Activated T-helper 2 cell treated with anti-CD3 and anti-CD28 coated beads, Interferon-gamma antibody, Interleukin-2, Interleukin-4, amounts not matched to agents 10 μg/mL and 5 μg/mL and 100 μg/mL, durations not matched to agents 14 hours and 24 hours and 36 hours (primary cell): ENCODE measurements around the gene KATNB1. TPM values are rescaled to one million over a fixed set of nuclear protein-coding genes. Genes with fewer than 3 reads are reported as not detected.

Experiments
- DNase-seq: peaks from one replicate; pipeline ENCODE4 v3.0.0; 2021; ENCODE audit warnings: low spot score
- H3K27ac Mint-ChIP-seq: one replicate; pipeline ENCODE4 v1.8.0; 2021; ENCODE audit warnings: mixed read lengths
- H3K27me3 Mint-ChIP-seq: one replicate; pipeline ENCODE4 v1.8.0; 2021; ENCODE audit warnings: low read depth, mixed read lengths
- H3K36me3 Mint-ChIP-seq: one replicate; pipeline ENCODE4 v1.8.0; 2021; ENCODE audit warnings: low read depth, mixed read lengths
- H3K4me1 Mint-ChIP-seq: one replicate; pipeline ENCODE4 v1.8.0; 2021; ENCODE audit warnings: low read depth, mixed read lengths
- H3K4me3 Mint-ChIP-seq: one replicate; pipeline ENCODE4 v1.8.0; 2021; ENCODE audit warnings: low read depth, mild to moderate bottlenecking, moderate library complexity, mixed read lengths
- H3K9me3 Mint-ChIP-seq: one replicate; pipeline ENCODE4 v1.8.0; 2021; ENCODE audit warnings: mixed read lengths
- intact Hi-C: fragments of 100-400 bp; cut with micrococcal nuclease; formaldehyde crosslinking; loops from one replicate; pipeline ENCODE4 v1.15.1; 2023
- total RNA-seq: library from RNA; stranded (reverse); gene quantifications from 2 replicates; pipeline ENCODE4 v1.2.3, GENCODE V29; 2022

Gene KATNB1
- total RNA-seq, 1 donor from 2014 or later, result 34.1 TPM

DNA sequence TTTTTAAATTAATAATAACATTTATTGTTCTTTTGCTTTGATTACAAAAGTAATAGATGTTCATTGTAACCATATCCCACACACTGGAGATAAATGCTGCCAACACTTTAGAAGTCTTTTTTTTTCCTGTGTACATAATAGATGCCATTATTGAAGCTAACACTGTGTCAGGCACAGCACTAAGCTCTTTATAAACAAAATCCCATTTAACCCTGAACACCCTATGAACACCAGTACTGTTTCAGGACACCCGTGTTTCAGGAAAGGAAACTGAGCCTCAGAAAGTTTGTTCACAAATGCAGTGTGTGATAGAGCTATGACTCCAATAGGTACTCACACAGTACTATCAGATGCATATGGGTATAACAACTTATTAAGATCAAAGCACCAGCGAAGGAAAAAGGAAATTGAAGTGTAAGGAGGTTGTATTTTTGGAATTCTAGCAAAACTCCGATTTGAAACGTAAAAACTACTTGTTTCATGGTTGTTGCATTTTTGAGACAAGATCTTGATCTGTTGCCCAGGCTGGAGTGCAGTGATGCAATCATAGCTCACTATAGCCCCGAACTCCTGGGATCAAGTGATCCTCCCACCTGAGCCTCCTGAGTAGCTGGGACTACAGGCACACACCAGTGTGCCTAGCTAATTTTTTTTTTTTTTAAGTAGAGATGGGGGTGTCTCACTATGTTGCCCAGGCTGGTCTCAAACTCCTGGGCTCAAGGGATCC lies 68.7 kb downstream of the KATNB1 start:
- no peak for DNase-seq
- intact Hi-C loops, result no loop called here
- H3K4me3 Mint-ChIP-seq, result no peak overlapping the region
- H3K27me3 Mint-ChIP-seq, result peaks cover 62% of the 10 kb centered on the region
- no peaks in the 10 kb centered on the region for H3K9me3 Mint-ChIP-seq
- peaks cover 24% of the 10 kb centered on the region for H3K4me1 Mint-ChIP-seq
- H3K36me3 Mint-ChIP-seq, result no peaks in the 10 kb centered on the region
- no peak overlapping the region for H3K27ac Mint-ChIP-seq

GRCh38 chr16:57805176-57805575 lies 69.6 kb downstream of the KATNB1 start:
- no peaks in the 10 kb centered on the region for H3K36me3 Mint-ChIP-seq
- intact Hi-C loops, result no loop called here
- no peak overlapping the region for H3K27ac Mint-ChIP-seq

More at GRCh38 chr16:57805176-57805575, 69.6 kb downstream of the KATNB1 start:
- Mint-ChIP-seq H3K27me3 (peaks cover 54% of the 10 kb centered on the region), H3K4me3 (no peak overlapping the region), H3K9me3 (no peaks in the 10 kb centered on the region), H3K4me1 (peaks cover 22% of the 10 kb centered on the region)
- no peak for DNase-seq

Other genes with a start within 250 kb of the KATNB1 start
- gene DOK4, start 249.3 kb upstream of the KATNB1 start, total RNA-seq, result 5.7 and 6.6 TPM in 2 replicates
- 6.3 and 6.8 TPM in 2 replicates for gene CCDC102A, start 199.2 kb upstream of the KATNB1 start, total RNA-seq
- gene ADGRG5, start 193.1 kb upstream of the KATNB1 start, total RNA-seq, result 2.1 and 2.8 TPM in 2 replicates
- 1.8 and 1.9 TPM in 2 replicates for gene ADGRG1, start 107.1 kb upstream of the KATNB1 start, total RNA-seq
- gene ADGRG3, start 67.5 kb upstream of the KATNB1 start, total RNA-seq, result not detected in 2 replicates
- gene DRC7, start 41.0 kb upstream of the KATNB1 start, total RNA-seq, result not detected in 2 replicates
- gene KIFC3, start 66.7 kb downstream of the KATNB1 start, total RNA-seq, result 0.16 and 0.52 TPM in 2 replicates
- gene CNGB1, start 235.4 kb downstream of the KATNB1 start, total RNA-seq, result not detected in 2 replicates